AG10803 (cell line): ENCODE measurements around the gene RPL9.

Experiments used
- DNase-seq: peaks from one replicate; pipeline ENCODE4 v3.0.0; 2010; ENCODE audit warnings: low read depth
- H3K4me3 ChIP-seq: 2 replicates; pipeline ENCODE4 v1.5.1; 2011; ENCODE audit warnings: mild to moderate bottlenecking, low read length, control low read depth
- TF ChIP-seq, protein P1 (sequence below): conservative IDR thresholded peaks from 2 replicates; pipeline ENCODE4 v1.5.1; 2011; ENCODE audit warnings: mild to moderate bottlenecking, low read length, control low read depth, inconsistent platforms

Gene RPL9

DNA sequence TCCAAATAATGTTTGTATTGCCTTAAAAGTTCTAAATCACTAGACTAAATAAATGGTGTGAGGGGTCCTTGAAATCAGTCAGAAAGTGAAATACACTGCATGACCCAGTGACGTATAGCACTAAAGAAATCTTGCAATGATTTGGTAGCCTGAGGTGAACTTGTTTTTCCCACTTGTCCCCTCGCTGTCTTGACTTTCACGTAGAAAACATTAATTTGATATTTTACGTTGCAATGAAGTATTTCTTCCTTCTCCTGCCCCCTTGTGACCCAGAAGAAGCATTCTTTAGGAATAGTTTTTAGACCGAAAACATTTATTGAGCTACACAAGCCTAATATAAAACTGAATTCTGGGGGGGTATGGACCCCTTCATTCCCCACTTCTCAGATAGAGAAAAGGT is 48.3 kb downstream of the RPL9 start:
- H3K4me3 ChIP-seq: no peak overlapping the region
- TF ChIP-seq, protein P1, sequence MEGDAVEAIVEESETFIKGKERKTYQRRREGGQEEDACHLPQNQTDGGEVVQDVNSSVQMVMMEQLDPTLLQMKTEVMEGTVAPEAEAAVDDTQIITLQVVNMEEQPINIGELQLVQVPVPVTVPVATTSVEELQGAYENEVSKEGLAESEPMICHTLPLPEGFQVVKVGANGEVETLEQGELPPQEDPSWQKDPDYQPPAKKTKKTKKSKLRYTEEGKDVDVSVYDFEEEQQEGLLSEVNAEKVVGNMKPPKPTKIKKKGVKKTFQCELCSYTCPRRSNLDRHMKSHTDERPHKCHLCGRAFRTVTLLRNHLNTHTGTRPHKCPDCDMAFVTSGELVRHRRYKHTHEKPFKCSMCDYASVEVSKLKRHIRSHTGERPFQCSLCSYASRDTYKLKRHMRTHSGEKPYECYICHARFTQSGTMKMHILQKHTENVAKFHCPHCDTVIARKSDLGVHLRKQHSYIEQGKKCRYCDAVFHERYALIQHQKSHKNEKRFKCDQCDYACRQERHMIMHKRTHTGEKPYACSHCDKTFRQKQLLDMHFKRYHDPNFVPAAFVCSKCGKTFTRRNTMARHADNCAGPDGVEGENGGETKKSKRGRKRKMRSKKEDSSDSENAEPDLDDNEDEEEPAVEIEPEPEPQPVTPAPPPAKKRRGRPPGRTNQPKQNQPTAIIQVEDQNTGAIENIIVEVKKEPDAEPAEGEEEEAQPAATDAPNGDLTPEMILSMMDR: peak; percentile 38
- peak; percentile 2 for DNase-seq

DNA sequence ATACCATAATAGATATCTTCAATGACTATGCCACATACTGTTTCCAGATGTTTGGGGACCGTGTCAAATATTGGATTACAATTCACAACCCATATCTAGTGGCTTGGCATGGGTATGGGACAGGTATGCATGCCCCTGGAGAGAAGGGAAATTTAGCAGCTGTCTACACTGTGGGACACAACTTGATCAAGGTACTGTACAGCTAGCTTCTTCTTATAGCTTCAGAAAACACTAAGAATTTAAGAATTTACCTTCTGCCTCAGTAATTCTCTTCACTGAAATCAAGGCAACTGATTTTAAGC is 51.2 kb downstream of the RPL9 start:
- no peak for DNase-seq
- H3K4me3 ChIP-seq: no peak overlapping the region
- TF ChIP-seq, protein P1: no peak

DNA sequence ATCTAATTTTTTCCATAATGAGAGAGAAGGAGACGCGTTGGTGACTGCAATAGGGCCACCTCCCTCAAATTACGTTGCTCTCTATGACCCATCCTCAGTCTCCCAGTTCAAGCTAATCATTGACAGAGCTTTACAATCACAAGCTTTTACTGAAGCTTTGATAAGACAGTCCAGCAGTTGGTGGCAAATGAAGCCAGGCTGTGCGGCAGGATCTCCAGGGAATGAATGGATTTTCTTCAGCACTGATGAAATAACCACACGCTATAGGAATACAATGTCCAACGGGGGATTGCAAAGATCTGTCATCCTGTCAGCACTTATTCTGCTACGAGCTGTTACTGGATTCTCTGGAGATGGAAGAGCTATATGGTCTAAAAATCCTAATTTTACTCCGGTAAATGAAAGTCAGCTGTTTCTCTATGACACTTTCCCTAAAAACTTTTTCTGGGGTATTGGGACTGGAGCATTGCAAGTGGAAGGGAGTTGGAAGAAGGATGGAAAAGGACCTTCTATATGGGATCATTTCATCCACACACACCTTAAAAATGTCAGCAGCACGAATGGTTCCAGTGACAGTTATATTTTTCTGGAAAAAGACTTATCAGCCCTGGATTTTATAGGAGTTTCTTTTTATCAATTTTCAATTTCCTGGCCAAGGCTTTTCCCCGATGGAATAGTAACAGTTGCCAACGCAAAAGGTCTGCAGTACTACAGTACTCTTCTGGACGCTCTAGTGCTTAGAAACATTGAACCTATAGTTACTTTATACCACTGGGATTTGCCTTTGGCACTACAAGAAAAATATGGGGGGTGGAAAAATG is 51.7 kb downstream of the RPL9 start, which contains the start of gene KLB:
Gene KLB (plus strand): TSS at position 168 of the 821 bp plus-strand sequence. CDS start 20 bp downstream, at position 188.
- TF ChIP-seq, protein P1: no peak
- H3K4me3 ChIP-seq: no peak within 1 kb of the TSS
- DNase-seq: peak; percentile 2
